Left lobe of liver (tissue), 2 donors: Measurements from ENCODE around the gene RAP1GAP. TPM values are rescaled to one million over a fixed set of nuclear protein-coding genes. Genes with fewer than 3 reads are reported as not detected.

ENCODE experiments used
- ATAC-seq: fragments of 200-7000 bp; cut with Tn5 transposase; one replicate; pipeline ENCODE4 v1.9.1; 2020; ENCODE audit warnings: mild to moderate bottlenecking, moderate library complexity
- DNase-seq: peaks from one replicate; pipeline ENCODE4 v3.0.0-alpha.2; 2020; ENCODE audit warnings: low spot score
- total RNA-seq: library from RNA; stranded (reverse); gene quantifications from one replicate; pipeline ENCODE4 v1.2.1, GENCODE V29; 2021
- donor health status: DM: no; HTN: no; CAD: no; lungs with moderate emphysema.
- donor health status: DM: no; HTN: yes; CAD: no.

The RAP1GAP gene
- total RNA-seq, 1 donor from 2014 or later = 10.8 TPM

DNA sequence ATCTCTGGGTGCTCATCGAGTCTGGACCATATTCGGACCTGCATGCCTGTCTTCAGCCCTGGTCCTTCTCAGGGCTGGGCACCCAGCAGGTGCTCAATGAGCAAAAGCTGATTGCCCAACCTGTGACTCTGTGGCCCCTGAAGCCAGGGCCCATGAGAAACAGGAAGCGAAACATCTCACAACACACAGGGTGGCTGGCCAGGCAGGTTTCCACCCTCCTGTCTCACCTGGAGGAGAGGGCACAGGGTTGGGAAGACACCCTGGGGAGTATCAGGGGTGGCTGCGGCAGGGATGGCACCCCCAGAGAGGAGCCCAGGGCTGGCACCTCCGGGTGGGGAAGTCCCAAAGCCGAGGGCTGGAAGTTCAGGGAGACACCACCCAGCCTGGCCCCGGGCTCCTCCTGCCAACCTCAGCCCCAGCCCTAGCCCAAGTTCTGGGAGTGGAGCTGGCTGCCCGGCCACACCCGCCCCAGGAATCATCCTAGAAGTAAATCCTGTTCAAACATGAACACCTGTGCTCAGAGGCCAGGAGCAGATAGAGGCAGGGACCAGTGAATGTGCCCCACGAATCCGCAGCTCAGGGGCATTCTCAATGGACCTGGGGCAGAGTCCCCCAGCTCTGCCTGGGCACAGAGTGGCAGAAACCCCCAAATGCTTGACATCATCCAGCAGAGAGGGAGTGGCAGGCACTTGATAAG is 54.6 kb downstream of the RAP1GAP start:
- no peak for ATAC-seq
- DNase-seq = no peak

DNA sequence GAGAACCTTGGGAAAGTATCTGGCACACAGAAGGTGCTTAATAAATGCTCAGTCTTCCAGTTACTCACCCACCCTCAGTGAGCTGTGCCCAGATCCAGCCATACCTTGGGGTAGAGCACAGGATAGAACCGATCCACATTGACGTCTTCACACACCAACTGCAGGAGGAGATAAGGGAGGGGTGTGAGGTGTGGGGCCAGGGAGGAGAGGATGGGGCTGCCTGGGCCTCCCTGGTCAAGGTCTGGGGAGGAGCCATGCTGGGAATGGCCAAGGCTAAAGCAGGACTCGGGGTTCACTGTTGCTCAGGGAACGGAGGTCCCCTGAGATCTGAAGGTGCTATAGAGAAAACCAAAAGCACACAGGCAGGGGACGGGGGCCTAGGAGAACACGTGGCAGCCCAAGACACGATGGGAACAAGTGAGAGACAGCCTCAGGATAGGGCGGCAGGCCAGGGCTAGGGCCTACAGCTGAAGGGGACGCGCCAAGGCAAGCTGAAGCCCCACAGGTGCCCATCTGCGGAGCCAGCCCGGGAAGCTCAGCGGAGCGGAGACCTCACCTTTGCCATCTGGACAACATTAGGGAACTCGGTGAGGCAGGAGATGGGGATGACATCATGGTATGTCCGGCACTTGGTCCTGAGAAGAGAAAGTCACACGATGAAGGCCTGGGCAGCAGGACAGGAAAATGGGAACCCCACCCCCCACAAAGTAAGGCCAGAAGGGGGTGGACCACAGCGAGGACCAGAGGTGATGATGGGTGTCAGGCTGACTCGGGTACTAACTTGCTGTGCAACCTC is 55.9 kb downstream of the RAP1GAP start:
- DNase-seq (no peak), ATAC-seq (no peak)

- no peak for ATAC-seq
- DNase-seq = no peak
These were observed 57.1 kb downstream of the RAP1GAP start for GRCh38 chr1:21612057-21612456.

DNA sequence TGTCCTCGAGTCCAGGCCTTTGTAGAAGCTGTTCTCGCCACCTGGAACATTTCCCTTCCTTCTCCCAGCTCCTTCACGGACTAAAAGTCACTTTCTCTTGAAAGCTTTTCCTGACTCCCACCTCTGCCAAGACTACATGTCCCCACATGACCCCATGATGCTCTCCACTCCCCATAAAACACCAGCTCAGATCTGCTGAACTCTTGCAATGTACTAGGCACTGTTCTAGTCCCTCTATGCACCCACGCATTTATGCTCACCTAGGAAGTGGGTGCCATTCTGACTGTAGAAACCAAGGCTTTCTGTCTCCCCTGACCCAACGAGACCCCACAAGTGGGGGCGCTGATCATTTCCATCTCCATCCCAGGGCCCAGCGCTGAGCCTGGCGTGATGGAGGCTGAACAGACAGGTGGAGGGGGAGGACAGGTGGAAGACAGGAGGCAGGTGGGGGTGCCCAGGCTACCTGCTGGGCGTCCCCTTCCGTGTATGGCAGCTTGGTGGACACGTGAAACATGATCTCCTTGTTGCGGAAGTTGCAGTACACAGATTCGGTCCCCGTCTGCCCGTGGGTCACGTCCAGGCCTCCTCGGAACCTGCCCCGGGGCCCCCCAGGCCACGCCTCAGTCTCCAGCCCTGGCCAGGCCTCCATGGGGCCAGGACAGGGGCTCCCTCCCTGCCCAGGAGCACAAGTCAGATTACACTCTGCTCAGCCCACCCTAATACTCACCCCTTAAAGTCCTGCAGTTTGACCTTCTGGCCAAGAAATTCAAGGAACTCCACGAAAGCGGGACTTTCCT is 58.0 kb downstream of the RAP1GAP start:
- DNase-seq (no peak), ATAC-seq (no peak)

DNA sequence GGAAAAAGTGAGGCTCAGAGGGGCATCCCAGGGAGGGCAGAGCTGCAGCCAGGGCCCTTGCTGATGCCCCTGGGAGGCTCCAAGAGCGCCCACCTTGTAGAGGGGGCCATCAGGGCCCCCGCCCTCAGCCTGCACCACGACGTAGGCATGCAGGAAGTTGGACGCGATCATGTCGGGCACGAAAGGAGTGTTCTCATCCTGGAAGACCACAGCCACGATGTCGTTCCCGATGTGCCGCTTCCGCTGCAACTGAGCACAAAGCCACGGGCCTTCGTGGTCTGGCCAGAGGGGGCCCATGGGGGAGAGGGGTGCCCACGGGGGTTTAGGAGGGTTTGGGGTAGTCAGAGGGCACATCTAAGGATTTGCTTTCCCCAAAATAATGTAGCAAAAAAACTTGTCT is 59.1 kb downstream of the RAP1GAP start:
- no peak for DNase-seq
- no peak for ATAC-seq

GRCh38 chr1:21608798-21609197 is 60.4 kb downstream of the RAP1GAP start:
- no peak for DNase-seq
- no peak for ATAC-seq

- ATAC-seq = peak; percentile 86
These were observed 61.3 kb downstream of the RAP1GAP start for GRCh38 chr1:21607549-21608529.

GRCh38 chr1:21605964-21606705 is 63.0 kb downstream of the RAP1GAP start:
- no peak for DNase-seq
- ATAC-seq = no peak

More at GRCh38 chr1:21607549-21608529, 61.3 kb downstream of the RAP1GAP start:
- DNase-seq = peak; percentile 72

DNA sequence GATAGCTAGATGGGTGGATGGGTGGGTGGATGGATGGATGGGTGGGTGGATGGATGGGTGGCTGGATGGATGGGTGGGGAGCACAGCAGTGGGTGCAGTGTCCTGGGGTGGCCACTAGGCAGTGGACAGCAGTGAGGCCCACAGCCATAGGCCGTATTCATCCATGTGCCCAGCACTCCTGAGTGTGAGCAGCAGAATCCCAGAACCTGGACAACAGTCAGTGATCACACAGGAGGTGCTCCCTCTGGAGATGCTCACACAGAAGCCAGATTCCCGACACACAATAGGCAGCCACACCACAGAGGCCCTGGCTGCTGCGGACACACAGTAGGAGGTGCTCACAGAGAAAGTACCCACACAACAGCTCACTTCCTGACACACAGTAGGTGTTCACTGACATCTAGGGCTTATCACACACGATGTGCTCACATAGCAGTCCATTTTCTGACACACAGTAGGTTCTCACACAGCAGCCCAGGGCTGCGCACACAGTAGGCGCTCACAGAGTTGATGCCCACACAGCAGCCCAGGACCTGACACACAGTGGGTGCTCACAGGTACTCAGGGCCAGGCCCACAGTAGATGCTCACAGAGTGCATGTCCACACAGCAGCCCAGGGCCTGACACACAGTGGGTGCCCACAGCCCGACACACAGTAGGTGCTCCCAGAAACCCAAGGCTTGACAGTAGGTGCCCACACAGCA is 64.0 kb downstream of the RAP1GAP start:
- DNase-seq (no peak), ATAC-seq (no peak)

GRCh38 chr1:21604208-21604957 is 64.8 kb downstream of the RAP1GAP start:
- ATAC-seq = no peak
- DNase-seq = no peak

DNA sequence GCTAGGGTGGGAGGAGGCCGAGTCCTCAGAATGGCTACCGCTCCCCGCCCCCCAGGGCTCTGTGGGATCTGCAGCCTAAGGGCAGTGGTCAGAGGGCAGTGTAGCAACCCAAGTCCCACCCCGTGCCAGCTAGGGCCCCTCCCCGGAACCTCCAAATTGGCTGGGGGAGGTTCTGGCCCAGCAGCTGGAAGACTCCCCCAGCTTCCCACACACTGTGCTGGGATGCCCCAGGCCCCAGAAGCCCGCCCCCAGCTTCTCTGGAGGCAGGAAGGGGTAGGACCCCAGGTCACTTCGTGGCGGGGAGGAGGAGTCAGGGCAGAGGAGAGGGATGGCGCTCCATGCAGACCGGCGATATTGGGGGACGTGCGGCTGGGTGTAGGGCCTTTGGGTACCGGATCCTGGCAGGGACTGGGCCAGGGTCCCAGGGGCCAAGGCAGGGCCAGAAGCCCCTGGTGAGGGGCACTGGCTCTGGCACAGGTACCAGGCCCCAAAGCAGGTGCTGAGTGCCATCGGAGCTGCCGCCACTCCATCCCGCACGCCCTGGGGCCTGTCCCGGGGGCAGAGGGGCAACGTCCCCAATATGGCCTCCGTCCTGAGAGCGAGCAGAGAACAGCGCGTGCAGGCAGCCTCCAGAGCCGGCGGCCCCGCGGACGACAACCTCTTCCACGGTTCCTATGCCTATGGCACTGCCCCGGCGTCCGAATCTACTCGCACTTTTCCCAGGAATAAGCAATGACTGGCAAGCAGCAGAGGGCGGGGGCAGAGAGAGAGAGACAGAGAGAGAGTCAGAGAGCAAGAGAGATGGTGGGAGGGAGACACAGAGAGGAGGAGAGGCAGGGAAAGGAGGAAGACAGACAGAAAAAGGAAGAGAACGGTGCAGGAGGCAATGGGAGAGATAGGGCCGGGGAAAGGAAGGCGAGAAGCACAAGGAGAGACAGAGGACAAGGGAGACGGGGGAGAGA is 65.7 kb downstream of the RAP1GAP start:
- no peak for DNase-seq
- ATAC-seq = no peak

DNA sequence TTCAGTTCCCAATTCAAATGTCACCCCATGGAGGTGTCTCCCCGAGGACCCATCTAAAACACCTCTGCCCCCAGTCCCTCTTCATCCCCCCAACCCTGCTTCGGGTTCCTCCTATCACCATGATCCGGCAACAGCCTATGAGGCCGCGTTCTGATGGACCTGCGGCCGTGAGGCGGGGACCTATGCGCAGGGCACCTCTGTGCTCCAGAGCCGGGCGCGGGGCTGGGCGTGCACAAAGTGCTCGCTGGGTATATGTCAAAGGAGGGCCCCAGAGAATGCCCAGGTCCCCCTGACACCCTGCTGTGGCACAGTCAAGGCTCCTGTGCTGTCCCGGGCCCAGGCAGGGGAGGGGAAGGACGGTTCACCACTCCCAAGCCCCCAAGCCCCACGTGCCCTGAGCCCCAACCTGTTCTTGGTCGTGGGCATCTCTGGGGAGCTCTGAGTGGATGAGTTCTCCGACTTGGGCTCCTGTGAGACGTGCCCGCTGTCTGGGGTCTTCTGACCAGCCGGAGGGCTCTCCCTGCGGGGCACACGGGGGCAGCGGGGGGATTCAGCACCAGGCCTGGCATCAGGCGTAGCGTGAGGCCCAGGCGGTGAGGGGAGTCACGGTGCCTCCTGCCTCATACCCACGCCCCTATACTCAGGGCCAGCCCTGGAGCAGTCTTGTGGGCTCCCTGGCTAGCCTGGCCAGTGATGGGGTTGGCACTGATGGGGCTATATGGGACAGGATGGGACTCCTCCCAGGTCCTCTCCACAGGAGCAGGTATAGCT is 67.7 kb downstream of the RAP1GAP start:
- no peak for ATAC-seq
- DNase-seq = no peak

DNA sequence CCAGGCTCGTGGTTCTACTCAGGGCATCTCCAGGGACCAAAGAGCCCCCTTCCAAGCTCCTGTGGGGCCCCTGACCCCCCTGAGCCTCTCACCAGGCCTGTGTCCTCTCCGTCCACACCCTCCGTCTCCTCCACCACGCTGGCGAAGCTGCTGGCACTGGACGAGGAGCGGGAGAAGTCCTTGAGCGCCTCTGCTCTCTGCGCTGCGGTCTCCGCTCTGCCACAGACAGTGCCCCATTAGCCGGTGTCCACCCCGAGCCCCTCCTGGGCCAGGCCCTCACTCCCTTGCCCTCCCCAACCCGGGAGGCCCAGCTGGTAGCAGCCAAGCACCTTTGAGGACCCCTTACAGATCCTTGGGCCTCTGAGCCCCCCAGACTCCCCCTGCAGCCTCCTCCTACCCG is 69.8 kb downstream of the RAP1GAP start:
- DNase-seq (no peak), ATAC-seq (no peak)

DNA sequence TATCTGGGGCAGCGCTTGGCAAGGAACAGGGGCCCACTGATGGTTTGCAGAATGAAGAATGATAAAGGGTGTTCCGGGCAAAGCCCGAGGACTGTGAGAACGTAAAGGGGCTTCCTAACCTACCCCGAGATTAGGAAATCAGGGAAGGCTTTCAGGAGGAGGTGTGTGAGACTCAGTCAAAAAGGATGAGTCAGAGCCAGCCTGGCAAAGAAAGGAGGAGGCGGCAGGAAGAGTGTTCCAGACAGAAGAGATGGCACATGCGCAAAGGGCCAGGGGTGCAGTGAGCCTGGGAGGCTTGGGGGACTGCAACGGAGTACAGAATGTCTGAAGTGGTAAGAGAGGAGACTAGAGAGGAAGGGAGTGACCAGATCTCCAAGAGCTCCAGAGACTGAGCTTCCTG is 70.3 kb downstream of the RAP1GAP start:
- ATAC-seq (no peak), DNase-seq (no peak)

DNA sequence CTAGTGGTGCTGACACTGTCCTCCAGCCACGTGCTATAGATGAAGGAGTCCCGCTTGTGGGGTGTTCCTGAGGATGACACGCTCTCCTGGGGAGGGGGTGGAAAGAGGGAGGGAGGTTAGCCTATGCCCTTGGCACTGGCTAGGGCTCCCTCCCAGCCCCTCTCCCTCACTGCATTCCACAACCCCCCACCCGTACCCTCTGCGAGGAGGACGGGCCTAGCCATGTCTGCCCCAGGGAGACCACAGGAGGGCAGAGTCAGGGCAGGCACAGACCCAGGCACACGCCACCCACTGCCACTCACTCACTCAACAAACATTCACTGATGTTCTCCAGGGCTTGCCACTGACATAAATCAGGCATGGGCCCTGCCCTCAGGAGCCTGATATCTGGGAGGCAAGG is 70.7 kb downstream of the RAP1GAP start:
- DNase-seq = no peak

DNA sequence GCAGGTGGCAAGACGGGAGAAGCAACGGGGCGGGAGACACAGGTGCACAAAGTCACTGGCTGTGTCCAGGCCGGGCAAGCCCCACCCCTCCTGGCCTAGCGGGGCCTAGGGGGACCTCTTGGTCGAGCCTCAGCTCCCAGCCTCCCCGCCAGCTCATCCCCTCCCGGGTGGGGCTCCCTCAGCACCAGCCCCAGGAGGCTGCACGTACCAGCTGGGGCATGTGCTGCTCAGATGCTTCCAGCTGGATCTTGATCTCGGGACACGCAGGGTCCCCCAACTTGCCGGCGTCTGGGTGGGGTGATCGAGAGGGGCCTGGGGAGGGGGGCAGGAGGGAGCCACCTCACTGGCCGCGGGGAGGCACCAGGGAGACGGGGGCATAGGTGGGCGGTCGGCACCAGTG is 71.4 kb downstream of the RAP1GAP start:
- no peak for ATAC-seq
- DNase-seq = no peak

More for the DNA sequence above, 70.7 kb downstream of the RAP1GAP start:
- no peak for ATAC-seq
